B cell (primary cell): ENCODE data around the gene GLI1. TPM values are rescaled to one million over a fixed set of nuclear protein-coding genes. Genes with fewer than 3 reads are reported as not detected.

ENCODE experiments used
- ATAC-seq: fragments of 200-7000 bp; cut with Tn5 transposase; one replicate; pipeline ENCODE4 v1.10.0; 2021; ENCODE audit warnings: low read depth, mild to moderate bottlenecking, moderate number of reproducible peaks, moderate library complexity
- CTCF ChIA-PET: fragments of 350-600 bp; sonication (Branson Sonifier 250); formaldehyde crosslinking; loops from one replicate; lab custom pipeline; 2021; ENCODE audit warnings: antibody characterized with exemption, inconsistent platforms; lab: Charles Lee
- POLR2A ChIA-PET: fragments of 350-600 bp; sonication (Branson Sonifier 250); formaldehyde crosslinking; loops from one replicate; lab custom pipeline; 2021; ENCODE audit warnings: antibody characterized with exemption; lab: Charles Lee
- DNase-seq: peaks from one replicate; pipeline ENCODE4 v3.0.0; 2013
- H2AFZ ChIP-seq: 2 replicates; pipeline ENCODE4 v1.6.1; 2012; ENCODE audit warnings: mild to moderate bottlenecking, low read depth, low read length; ENCODE audit not compliant: insufficient read depth, poor library complexity, severe bottlenecking
- H3K27ac ChIP-seq, 2 donors: 1 replicate in 1 of 2; 2 replicates in 1 of 2; pipeline ENCODE4 v1.5.1; 2012 to 2013; ENCODE audit warnings: low read length in 2 of 2, mild to moderate bottlenecking in 2 of 2, moderate library complexity in 1 of 2
- H3K27me3 ChIP-seq, 4 experiments: fragments of 200-600 bp in 1 of 4; sonication (generic) in 1 of 4; replicated peaks in 1 of 4; 1 replicate in 2 of 4; 2 replicates in 2 of 4; pipeline versions ENCODE4 v1.6.1 to v1.7.0; 2013 to 2016; ENCODE audit warnings: low read length in 3 of 4, mild to moderate bottlenecking in 2 of 4, mixed read lengths in 1 of 4, moderate library complexity in 1 of 4; ENCODE audit not compliant: insufficient read depth in 4 of 4, control insufficient read depth in 3 of 4; ENCODE audit errors: control extremely low read depth in 1 of 4
- H3K36me3 ChIP-seq, 2 experiments: replicated peaks in 1 of 2; 1 replicate in 1 of 2; 2 replicates in 1 of 2; pipeline versions ENCODE4 v1.6.1 to v1.7.1; 2013; ENCODE audit warnings: low read length in 1 of 2; ENCODE audit not compliant: insufficient read depth in 2 of 2, control insufficient read depth in 1 of 2; ENCODE audit errors: control extremely low read depth in 1 of 2, extremely low read depth in 1 of 2
- H3K4me1 ChIP-seq, 2 donors: fragments of 200-600 bp in 1 of 2; sonication (generic) in 1 of 2; 1 replicate in 1 of 2; 2 replicates in 1 of 2; pipeline versions ENCODE4 v1.5.1 to v1.6.1; 2013 to 2017; ENCODE audit warnings: low read length in 2 of 2; ENCODE audit not compliant: control insufficient read depth in 2 of 2, insufficient read depth in 2 of 2
- H3K4me2 ChIP-seq: replicated peaks from 2 replicates; pipeline ENCODE3; 2012; ENCODE audit warnings: mild to moderate bottlenecking, low read depth, low read length; ENCODE audit not compliant: poor library complexity, severe bottlenecking
- H3K4me3 ChIP-seq, 5 experiments: fragments of 200-600 bp in 1 of 5; sonication (generic) in 1 of 5; 1 replicate in 3 of 5; 2 replicates in 2 of 5; pipeline versions ENCODE4 v1.5.1 to v1.7.0; 2011 to 2016; ENCODE audit warnings: low read length in 4 of 5, mild to moderate bottlenecking in 4 of 5, low read depth in 2 of 5, control low read depth in 1 of 5, moderate library complexity in 1 of 5; ENCODE audit not compliant: insufficient read depth in 1 of 5; ENCODE audit errors: control extremely low read depth in 1 of 5, extremely low read depth in 1 of 5
- H3K79me2 ChIP-seq: fragments of 200-600 bp; sonication (generic); one replicate; pipeline ENCODE4 v1.6.0; 2016; ENCODE audit warnings: low read length; ENCODE audit not compliant: control insufficient read depth, insufficient read depth
- H3K9ac ChIP-seq: fragments of 200-600 bp; sonication (generic); 2 replicates; pipeline ENCODE4 v1.6.1; 2017; ENCODE audit warnings: mild to moderate bottlenecking, low read length, moderate library complexity
- H3K9me3 ChIP-seq, 3 donors: one replicate each; pipeline versions ENCODE4 v1.6.1 to v1.7.1; 2013; ENCODE audit warnings: low read length in 2 of 3; ENCODE audit not compliant: control insufficient read depth in 2 of 3, insufficient read depth in 1 of 3; ENCODE audit errors: control extremely low read depth in 1 of 3
- H4K20me1 ChIP-seq: 2 replicates; pipeline ENCODE4 v1.6.0; 2012; ENCODE audit warnings: mild to moderate bottlenecking, low read length; ENCODE audit not compliant: insufficient read depth, control insufficient read depth, poor library complexity, severe bottlenecking
- H3K27ac Mint-ChIP-seq: one replicate; pipeline ENCODE4 v1.8.0; 2021; ENCODE audit warnings: mixed read lengths
- H3K27me3 Mint-ChIP-seq: one replicate; pipeline ENCODE4 v1.8.0; 2021; ENCODE audit warnings: mixed read lengths
- H3K4me1 Mint-ChIP-seq: one replicate; pipeline ENCODE4 v1.8.0; 2021; ENCODE audit warnings: mixed read lengths
- H3K4me3 Mint-ChIP-seq: one replicate; pipeline ENCODE4 v1.8.0; 2021; ENCODE audit warnings: mixed read lengths
- H3K9me3 Mint-ChIP-seq: one replicate; pipeline ENCODE4 v1.8.0; 2022; ENCODE audit warnings: mixed read lengths; ENCODE audit not compliant: insufficient read depth
- EZH2 ChIP-seq: IDR thresholded peaks from 2 replicates; pipeline ENCODE4 v1.6.1; 2012; ENCODE audit warnings: borderline replicate concordance, low read depth, mild to moderate bottlenecking, moderate library complexity, low read length; ENCODE audit not compliant: insufficient read depth, poor library complexity, severe bottlenecking
- WGBS: methylation state at CpG from one replicate; pipeline ENCODE4 v1.1.5; 2013; ENCODE audit warnings: missing lambda C conversion rate; ENCODE audit not compliant: insufficient coverage; 5-methylcytosine and 5-hydroxymethylcytosine counted together
- intact Hi-C: fragments of 100-400 bp; cut with micrococcal nuclease; formaldehyde crosslinking; loops from one replicate; pipeline ENCODE4 v1.10.0; 2022
- polyA plus RNA-seq: library from polyadenylated mRNA; depleted of rRNA; stranded (reverse); fragments of >200 nt; gene quantifications from 2 replicates; pipeline ENCODE4 v1.2.3, GENCODE V29; 2012
- total RNA-seq, 2 donors: library from RNA; stranded (reverse); fragments of 120-200 nt in 1 of 2; gene quantifications; 1 replicate in 1 of 2; 2 replicates in 1 of 2; pipeline versions ENCODE4 v1.2.3 to v1.2.4, GENCODE V29; 2013 to 2022
- TF ChIP-seq, protein P1 (sequence below): fragments of 200-600 bp; IDR thresholded peaks from one replicate; pipeline ENCODE4 v1.8.0; 2022; ENCODE audit warnings: antibody characterized with exemption, mild to moderate bottlenecking

Gene GLI1
- total and polyA plus RNA-seq, 2 donors (not counting 1 experiment from before 2014, with no cell fraction given): 4.1 to 5.4 TPM

DNA sequence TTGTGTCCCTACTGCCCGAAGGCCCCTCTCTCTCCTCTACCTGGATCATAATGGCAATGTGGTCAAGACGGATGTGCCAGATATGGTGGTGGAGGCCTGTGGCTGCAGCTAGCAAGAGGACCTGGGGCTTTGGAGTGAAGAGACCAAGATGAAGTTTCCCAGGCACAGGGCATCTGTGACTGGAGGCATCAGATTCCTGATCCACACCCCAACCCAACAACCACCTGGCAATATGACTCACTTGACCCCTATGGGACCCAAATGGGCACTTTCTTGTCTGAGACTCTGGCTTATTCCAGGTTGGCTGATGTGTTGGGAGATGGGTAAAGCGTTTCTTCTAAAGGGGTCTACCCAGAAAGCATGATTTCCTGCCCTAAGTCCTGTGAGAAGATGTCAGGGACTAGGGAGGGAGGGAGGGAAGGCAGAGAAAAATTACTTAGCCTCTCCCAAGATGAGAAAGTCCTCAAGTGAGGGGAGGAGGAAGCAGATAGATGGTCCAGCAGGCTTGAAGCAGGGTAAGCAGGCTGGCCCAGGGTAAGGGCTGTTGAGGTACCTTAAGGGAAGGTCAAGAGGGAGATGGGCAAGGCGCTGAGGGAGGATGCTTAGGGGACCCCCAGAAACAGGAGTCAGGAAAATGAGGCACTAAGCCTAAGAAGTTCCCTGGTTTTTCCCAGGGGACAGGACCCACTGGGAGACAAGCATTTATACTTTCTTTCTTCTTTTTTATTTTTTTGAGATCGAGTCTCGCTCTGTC lies 2.7 kb upstream of the GLI1 start:
- Histone ChIP-seq H3K9ac (no peak overlapping the region), H4K20me1 (no peaks in the 10 kb centered on the region), H3K4me1 (peaks cover 27 to 36% of the 10 kb centered on the region in 2 donors), H3K36me3 (no peaks in the 10 kb centered on the region), H3K9me3 (no peaks in the 10 kb centered on the region), H3K79me2 (peaks cover 2% of the 10 kb centered on the region), H2AFZ (no peak overlapping the region), H3K4me3 (no peak overlapping the region), H3K4me2 (no peak overlapping the region), H3K27ac (no peak overlapping the region), H3K27me3 (no peaks in the 10 kb centered on the region)
- H3K9me3 Mint-ChIP-seq: no peaks in the 10 kb centered on the region
- intact Hi-C loops: loop anchor here (2.0 to 10.0 kb wide), 3 partner anchors 150 to 345 kb away; partner anchors contain the start of genes CDK4, MARCHF9 and STAT6
- no peak overlapping the region for H3K4me3 Mint-ChIP-seq
- no peak for TF ChIP-seq EZH2
- TF ChIP-seq, protein P1, sequence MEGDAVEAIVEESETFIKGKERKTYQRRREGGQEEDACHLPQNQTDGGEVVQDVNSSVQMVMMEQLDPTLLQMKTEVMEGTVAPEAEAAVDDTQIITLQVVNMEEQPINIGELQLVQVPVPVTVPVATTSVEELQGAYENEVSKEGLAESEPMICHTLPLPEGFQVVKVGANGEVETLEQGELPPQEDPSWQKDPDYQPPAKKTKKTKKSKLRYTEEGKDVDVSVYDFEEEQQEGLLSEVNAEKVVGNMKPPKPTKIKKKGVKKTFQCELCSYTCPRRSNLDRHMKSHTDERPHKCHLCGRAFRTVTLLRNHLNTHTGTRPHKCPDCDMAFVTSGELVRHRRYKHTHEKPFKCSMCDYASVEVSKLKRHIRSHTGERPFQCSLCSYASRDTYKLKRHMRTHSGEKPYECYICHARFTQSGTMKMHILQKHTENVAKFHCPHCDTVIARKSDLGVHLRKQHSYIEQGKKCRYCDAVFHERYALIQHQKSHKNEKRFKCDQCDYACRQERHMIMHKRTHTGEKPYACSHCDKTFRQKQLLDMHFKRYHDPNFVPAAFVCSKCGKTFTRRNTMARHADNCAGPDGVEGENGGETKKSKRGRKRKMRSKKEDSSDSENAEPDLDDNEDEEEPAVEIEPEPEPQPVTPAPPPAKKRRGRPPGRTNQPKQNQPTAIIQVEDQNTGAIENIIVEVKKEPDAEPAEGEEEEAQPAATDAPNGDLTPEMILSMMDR: no peak
- H3K4me1 Mint-ChIP-seq: peaks cover 44% of the 10 kb centered on the region
- DNase-seq (no peak), ATAC-seq (no peak)
- H3K27ac Mint-ChIP-seq: peak overlapping the region; percentile 32
- peaks cover 4% of the 10 kb centered on the region for H3K27me3 Mint-ChIP-seq
- 100% methylated on average over 3 of the region's 6 CpGs for WGBS
- ChIA-PET CTCF (interaction anchor here (0.6 to 7.6 kb wide), 11 partner anchors 15 to 705 kb away, joined by 4 to 166 read pairs (median 15); partner anchors contain the start of gene ARHGAP9), POLR2A (no interaction called here)

DNA sequence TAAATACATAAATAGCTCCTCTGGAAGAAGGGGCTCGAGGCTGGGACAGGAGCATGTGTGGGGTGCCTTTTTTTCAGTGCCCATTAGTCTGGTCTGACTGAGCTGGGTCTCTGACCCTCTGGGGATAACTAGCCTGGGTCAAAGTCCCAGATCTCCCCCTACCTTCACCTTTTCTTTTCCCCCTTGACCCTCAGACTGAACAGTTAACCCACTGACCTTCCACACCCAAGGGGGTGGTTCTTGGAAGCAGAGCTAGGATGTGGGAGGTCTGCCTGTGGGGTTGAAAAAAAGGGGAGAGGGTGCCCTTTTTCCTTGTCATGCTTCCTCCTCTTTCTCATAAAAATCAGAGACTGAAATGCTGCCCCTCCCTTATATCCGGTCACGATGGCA lies 925 bp upstream of the GLI1 start:
- ATAC-seq: no peak
- ChIA-PET CTCF (interaction anchor here (0.6 to 7.6 kb wide), 46 partner anchors 8 to 448 kb away, joined by 3 to 166 read pairs (median 4); partner anchors contain the start of genes ARHGAP9, B4GALNT1, DDIT3 and INHBC), POLR2A (interaction anchor here (0.7 to 2.0 kb wide), 6 partner anchors 18 to 216 kb away, joined by 3 to 10 read pairs (median 4); partner anchors contain the start of gene ARHGAP9)
- WGBS: 8% methylated on average over 2 of the region's 3 CpGs
- peaks cover 30 to 54% of the 10 kb centered on the region in 2 donors for H3K4me1 ChIP-seq
- H3K36me3 ChIP-seq: no peaks in the 10 kb centered on the region
- peak overlapping the region; percentile 95 for H3K27ac Mint-ChIP-seq
- peak overlapping the region; percentile 88 to 92 for H3K27ac ChIP-seq
- H2AFZ ChIP-seq: peak overlapping the region; percentile 78
- TF ChIP-seq, protein P1: no peak
- TF ChIP-seq EZH2: no peak
- H3K4me3 ChIP-seq: peak overlapping the region; percentile 58 to 93 (median 89)
- intact Hi-C loops: loop anchor here (1.0 to 10.0 kb wide), 7 partner anchors 27 to 346 kb away; partner anchors contain the start of genes CDK4, DDIT3, MARCHF9 and R3HDM2
- DNase-seq: no peak
- H3K4me1 Mint-ChIP-seq: peaks cover 50% of the 10 kb centered on the region
- H4K20me1 ChIP-seq: no peaks in the 10 kb centered on the region
- H3K4me3 Mint-ChIP-seq: peak overlapping the region; percentile 98
- H3K4me2 ChIP-seq: peak overlapping the region; percentile 94
- H3K79me2 ChIP-seq: peaks cover 6% of the 10 kb centered on the region
- H3K9me3 ChIP-seq: no peaks in the 10 kb centered on the region
- no peaks in the 10 kb centered on the region for H3K27me3 Mint-ChIP-seq
- H3K9ac ChIP-seq: peak overlapping the region; percentile 81
- H3K9me3 Mint-ChIP-seq: no peaks in the 10 kb centered on the region
- H3K27me3 ChIP-seq: no peaks in the 10 kb centered on the region
